ENCODE measurements around the gene SLC66A2.

Gene SLC66A2

DNA sequence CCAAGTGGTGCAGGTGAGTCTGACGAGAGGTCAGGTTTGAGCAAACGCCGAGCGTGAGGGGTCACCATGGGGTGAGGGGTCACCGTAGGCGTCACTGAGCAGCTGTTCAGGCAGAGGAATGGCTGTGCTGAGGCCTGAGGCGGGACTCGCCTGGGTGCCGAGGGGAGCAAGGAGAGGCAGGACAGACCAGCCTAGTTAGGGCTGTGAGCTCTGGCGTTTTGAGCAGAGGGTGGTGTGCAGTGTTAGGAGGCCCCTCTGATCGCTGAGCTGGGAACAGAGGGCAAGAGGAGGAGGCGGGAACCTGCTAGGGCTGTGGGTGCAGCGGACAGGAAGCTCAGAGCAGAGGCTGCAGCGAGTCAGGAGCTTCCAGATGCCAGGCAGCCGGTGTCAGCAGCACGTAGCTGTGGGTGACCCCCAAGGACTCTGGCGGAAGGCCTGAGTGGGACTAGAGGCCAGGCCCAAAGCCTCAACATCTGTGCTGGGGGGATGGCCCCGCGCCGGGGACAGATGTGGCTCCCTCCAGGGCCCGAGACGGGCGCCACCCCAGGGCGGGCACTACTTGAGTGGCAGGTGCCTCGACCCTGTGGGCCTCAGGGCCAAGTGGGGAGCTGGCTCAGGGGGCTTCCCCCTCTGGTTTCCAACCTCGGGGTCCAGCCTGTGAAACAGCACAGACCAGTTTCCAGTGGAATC lies 98.0 kb downstream of the SLC66A2 start:
- no peak for DNase-seq (ENCODE audit: low read depth)
- TF ChIP-seq, protein P1, sequence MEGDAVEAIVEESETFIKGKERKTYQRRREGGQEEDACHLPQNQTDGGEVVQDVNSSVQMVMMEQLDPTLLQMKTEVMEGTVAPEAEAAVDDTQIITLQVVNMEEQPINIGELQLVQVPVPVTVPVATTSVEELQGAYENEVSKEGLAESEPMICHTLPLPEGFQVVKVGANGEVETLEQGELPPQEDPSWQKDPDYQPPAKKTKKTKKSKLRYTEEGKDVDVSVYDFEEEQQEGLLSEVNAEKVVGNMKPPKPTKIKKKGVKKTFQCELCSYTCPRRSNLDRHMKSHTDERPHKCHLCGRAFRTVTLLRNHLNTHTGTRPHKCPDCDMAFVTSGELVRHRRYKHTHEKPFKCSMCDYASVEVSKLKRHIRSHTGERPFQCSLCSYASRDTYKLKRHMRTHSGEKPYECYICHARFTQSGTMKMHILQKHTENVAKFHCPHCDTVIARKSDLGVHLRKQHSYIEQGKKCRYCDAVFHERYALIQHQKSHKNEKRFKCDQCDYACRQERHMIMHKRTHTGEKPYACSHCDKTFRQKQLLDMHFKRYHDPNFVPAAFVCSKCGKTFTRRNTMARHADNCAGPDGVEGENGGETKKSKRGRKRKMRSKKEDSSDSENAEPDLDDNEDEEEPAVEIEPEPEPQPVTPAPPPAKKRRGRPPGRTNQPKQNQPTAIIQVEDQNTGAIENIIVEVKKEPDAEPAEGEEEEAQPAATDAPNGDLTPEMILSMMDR (IDR thresholded peaks at IDR 0.05; ENCODE audit: control insufficient read depth, insufficient read depth, low read depth, low read length, missing control alignments): no peak
- no peak overlapping the region for H3K4me3 ChIP-seq (ENCODE audit: control insufficient read depth, low read depth, low read length)

DNA sequence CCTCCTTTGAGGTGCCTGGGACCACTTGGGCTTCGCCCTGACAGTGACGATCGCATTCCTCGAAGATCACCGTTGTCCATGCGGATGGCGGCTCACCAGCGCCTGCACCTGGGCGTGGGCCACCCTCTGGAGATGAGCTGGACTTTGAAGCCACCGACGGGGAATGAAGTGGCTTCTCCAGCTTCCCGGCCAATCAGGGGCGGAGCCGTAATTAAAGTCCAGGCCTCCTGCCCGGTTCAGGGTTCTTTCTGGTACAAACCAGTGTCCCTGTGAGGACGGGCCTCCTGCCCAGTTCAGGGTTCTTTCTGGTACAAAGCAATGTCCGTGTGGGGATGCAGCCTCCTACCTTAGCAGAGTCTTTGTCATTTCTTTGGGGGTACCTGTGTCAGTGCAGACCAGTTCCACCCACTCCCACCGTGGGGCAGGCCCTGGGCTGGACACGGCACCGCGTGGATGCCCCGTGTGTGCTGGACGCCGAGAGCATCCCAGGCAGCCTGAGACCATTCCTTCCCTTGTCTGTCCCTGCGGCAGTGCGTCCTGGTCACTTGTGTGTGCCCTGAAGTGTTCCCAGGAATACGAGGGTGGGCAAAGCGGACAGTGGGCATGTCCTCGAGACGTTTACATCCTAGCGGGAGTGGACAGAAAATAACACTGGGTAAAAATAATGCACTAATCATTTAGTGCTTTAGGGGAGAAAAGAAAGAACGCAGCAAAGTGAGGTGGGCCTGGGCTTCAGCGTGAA lies 98.7 kb downstream of the SLC66A2 start:
- no peak overlapping the region for H3K4me3 ChIP-seq (ENCODE audit: control insufficient read depth, low read depth, low read length)
- TF ChIP-seq, protein P1 (IDR thresholded peaks at IDR 0.05; ENCODE audit: control insufficient read depth, insufficient read depth, low read depth, low read length, missing control alignments): no peak
- DNase-seq (ENCODE audit: low read depth): no peak
